HepG2 (cell line): ENCODE data around the gene HBS1L. TPM values are rescaled to one million over a fixed set of nuclear protein-coding genes. Genes with fewer than 3 reads are reported as not detected.

Experiments
- MED13 ChIP-seq: sonication (generic); formaldehyde crosslinking; IDR thresholded peaks from 2 replicates; pipeline ENCODE4 v1.5.0; 2020; ENCODE audit warnings: missing genetic modification reagents
- NFE2 ChIP-seq: sonication (generic); formaldehyde crosslinking; IDR thresholded peaks from 2 replicates; pipeline ENCODE4 v1.4.0; 2020; ENCODE audit warnings: missing genetic modification reagents
- NR2F2 ChIP-seq: IDR thresholded peaks from 2 replicates; pipeline ENCODE4 v1.6.1; 2012; ENCODE audit warnings: low read depth, inconsistent platforms, borderline replicate concordance
- PRPF4 ChIP-seq: fragments of 200-400 bp; formaldehyde crosslinking; IDR thresholded peaks from 2 replicates; pipeline ENCODE4 v1.6.1; 2016; ENCODE audit warnings: low read length, low read depth; ENCODE audit not compliant: poor library complexity, severe bottlenecking
- ZNF230 ChIP-seq: sonication (generic); formaldehyde crosslinking; IDR thresholded peaks from 2 replicates; pipeline ENCODE4 v1.4.0; 2020; ENCODE audit warnings: mild to moderate bottlenecking, missing genetic modification reagents
- ZNF3 ChIP-seq: IDR thresholded peaks from 2 replicates; pipeline ENCODE4 v1.7.0; 2017; ENCODE audit warnings: inconsistent platforms
- ZNF460 ChIP-seq: sonication (generic); formaldehyde crosslinking; IDR thresholded peaks from 2 replicates; pipeline ENCODE4 v1.5.1; 2020; ENCODE audit warnings: missing genetic modification reagents, mild to moderate bottlenecking, borderline replicate concordance
- ZNF510 ChIP-seq: sonication (generic); formaldehyde crosslinking; IDR thresholded peaks from 2 replicates; pipeline ENCODE4 v1.4.0; 2020; ENCODE audit warnings: low read depth, mild to moderate bottlenecking, missing genetic modification reagents
- ZNF75D ChIP-seq: sonication (generic); formaldehyde crosslinking; IDR thresholded peaks from 2 replicates; pipeline ENCODE4 v1.8.1; 2023; ENCODE audit warnings: missing genetic modification reagents, mild to moderate bottlenecking, borderline replicate concordance
- polyA plus RNA-seq, 8 experiments: library from polyadenylated mRNA; depleted of rRNA in 3 of 8; stranded (reverse) in 7 of 8; unstranded in 1 of 8; fragments of >200 nt; fragmentation: Illumina TruSeq in 4 of 8; extraction: Trizol in 4 of 8; gene quantifications; 2 replicates each; pipeline versions ENCODE4 v1.2.1 to v1.2.3, GENCODE V29; 2011 to 2016; ENCODE audit warnings: low read depth in 4 of 8, missing spikeins in 1 of 8, mixed read lengths in 1 of 8; ENCODE audit not compliant: insufficient read depth in 1 of 8
- total RNA-seq, 5 experiments: library from RNA; depleted of rRNA; stranded (reverse); fragments of >200 nt; fragmentation: Illumina TruSeq; extraction: Trizol; gene quantifications; 2 replicates each; pipeline ENCODE4 v1.2.3, GENCODE V29; 2016; ENCODE audit warnings: low read depth in 1 of 5
- TF ChIP-seq, protein P1 (sequence below): sonication (generic); formaldehyde crosslinking; IDR thresholded peaks from 2 replicates; pipeline ENCODE4 v1.5.1; 2020; ENCODE audit warnings: missing genetic modification reagents, mild to moderate bottlenecking, borderline replicate concordance
- TF ChIP-seq, protein P2 (sequence below): sonication (generic); formaldehyde crosslinking; IDR thresholded peaks from 2 replicates; pipeline ENCODE4 v1.4.0; 2020; ENCODE audit warnings: missing genetic modification reagents
- TF ChIP-seq, protein P3 (sequence below): sonication (generic); formaldehyde crosslinking; IDR thresholded peaks from 2 replicates; pipeline ENCODE4 v1.5.0; 2020; ENCODE audit warnings: mild to moderate bottlenecking, missing genetic modification reagents
- TF ChIP-seq, protein P4 (sequence below): sonication (generic); formaldehyde crosslinking; IDR thresholded peaks from 2 replicates; pipeline ENCODE4 v1.4.0; 2020; ENCODE audit warnings: mild to moderate bottlenecking, missing genetic modification reagents

The HBS1L gene
- total and polyA plus RNA-seq, 2 of the 13 experiments (the other 11 are each of a cell fraction or from before 2014, with no cell fraction given) = 44.1 to 138 TPM

DNA sequence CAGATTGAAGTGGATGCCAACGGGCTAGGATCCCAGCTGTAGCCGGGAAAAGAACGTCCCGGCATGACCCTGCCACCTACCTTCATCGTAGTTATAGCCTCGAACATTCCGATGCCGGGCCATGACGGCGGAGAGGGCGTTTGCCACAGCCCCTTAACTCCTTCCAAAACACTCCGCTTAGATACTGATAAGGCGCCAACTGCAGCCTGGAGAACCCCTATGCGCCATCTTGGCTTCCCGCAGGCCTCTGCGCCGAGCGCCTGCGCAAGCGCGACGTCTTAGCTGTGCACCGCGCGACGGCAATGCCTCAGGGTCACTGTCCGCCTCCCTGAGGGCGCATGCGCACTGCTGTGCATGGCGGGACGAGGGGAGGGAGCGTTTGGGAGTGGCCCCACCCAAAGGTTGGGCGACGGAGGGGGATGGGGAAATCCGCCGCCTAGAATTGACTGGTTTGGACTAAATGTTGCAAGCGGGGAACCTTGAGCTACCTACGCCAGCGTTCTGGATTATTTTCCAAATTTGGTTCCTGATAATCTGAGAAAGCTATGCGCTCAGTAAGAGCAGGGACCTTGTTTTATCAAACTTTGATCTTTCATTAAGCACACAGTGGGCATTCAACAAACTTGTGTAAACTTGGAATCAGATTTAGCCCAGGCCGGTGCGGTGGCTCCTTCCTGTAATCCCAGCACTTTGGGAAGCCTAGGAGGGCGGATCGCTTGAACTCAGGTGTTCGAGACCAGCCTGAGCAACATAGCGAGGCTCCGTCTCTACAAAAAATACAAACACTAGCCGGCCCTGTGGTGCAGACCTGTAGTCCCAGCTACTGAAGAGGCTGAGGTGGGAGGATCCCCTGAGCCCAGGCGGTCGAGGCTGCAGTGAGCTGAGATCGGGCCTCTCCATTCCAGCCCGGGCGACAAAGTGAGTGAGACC is at the start of gene HBS1L (continued):
- TF ChIP-seq, protein P1, sequence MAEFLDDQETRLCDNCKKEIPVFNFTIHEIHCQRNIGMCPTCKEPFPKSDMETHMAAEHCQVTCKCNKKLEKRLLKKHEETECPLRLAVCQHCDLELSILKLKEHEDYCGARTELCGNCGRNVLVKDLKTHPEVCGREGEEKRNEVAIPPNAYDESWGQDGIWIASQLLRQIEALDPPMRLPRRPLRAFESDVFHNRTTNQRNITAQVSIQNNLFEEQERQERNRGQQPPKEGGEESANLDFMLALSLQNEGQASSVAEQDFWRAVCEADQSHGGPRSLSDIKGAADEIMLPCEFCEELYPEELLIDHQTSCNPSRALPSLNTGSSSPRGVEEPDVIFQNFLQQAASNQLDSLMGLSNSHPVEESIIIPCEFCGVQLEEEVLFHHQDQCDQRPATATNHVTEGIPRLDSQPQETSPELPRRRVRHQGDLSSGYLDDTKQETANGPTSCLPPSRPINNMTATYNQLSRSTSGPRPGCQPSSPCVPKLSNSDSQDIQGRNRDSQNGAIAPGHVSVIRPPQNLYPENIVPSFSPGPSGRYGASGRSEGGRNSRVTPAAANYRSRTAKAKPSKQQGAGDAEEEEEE (CRISPR knock-in tag) = peak; percentile 37; the same call in 1 of the 2 replicates
- TF ChIP-seq NFE2 (CRISPR knock-in tag) (no peak), ZNF75D (CRISPR knock-in tag) (no peak), NR2F2 (no peak; the same call in 1 of the 2 replicates), ZNF3 (CRISPR knock-in tag) (peak; percentile 52; the same call in 1 of the 2 replicates), PRPF4 (peak; percentile 36), MED13 (peak; percentile 67; the same call in 1 of the 2 replicates), ZNF230 (CRISPR knock-in tag) (peak; percentile 98), ZNF510 (peak; percentile 94), ZNF460 (CRISPR knock-in tag) (no peak)
- TF ChIP-seq, protein P2, sequence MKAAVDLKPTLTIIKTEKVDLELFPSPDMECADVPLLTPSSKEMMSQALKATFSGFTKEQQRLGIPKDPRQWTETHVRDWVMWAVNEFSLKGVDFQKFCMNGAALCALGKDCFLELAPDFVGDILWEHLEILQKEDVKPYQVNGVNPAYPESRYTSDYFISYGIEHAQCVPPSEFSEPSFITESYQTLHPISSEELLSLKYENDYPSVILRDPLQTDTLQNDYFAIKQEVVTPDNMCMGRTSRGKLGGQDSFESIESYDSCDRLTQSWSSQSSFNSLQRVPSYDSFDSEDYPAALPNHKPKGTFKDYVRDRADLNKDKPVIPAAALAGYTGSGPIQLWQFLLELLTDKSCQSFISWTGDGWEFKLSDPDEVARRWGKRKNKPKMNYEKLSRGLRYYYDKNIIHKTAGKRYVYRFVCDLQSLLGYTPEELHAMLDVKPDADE = peak; percentile 63; the same call in 1 of the 2 replicates
- TF ChIP-seq, protein P3, sequence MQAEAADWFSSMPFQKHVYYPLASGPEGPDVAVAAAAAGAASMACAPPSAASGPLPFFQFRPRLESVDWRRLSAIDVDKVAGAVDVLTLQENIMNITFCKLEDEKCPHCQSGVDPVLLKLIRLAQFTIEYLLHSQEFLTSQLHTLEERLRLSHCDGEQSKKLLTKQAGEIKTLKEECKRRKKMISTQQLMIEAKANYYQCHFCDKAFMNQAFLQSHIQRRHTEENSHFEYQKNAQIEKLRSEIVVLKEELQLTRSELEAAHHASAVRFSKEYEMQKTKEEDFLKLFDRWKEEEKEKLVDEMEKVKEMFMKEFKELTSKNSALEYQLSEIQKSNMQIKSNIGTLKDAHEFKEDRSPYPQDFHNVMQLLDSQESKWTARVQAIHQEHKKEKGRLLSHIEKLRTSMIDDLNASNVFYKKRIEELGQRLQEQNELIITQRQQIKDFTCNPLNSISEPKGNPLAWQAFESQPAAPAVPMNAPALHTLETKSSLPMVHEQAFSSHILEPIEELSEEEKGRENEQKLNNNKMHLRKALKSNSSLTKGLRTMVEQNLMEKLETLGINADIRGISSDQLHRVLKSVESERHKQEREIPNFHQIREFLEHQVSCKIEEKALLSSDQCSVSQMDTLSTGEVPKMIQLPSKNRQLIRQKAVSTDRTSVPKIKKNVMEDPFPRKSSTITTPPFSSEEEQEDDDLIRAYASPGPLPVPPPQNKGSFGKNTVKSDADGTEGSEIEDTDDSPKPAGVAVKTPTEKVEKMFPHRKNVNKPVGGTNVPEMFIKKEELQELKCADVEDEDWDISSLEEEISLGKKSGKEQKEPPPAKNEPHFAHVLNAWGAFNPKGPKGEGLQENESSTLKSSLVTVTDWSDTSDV (CRISPR knock-in tag) = no peak
- TF ChIP-seq, protein P4, sequence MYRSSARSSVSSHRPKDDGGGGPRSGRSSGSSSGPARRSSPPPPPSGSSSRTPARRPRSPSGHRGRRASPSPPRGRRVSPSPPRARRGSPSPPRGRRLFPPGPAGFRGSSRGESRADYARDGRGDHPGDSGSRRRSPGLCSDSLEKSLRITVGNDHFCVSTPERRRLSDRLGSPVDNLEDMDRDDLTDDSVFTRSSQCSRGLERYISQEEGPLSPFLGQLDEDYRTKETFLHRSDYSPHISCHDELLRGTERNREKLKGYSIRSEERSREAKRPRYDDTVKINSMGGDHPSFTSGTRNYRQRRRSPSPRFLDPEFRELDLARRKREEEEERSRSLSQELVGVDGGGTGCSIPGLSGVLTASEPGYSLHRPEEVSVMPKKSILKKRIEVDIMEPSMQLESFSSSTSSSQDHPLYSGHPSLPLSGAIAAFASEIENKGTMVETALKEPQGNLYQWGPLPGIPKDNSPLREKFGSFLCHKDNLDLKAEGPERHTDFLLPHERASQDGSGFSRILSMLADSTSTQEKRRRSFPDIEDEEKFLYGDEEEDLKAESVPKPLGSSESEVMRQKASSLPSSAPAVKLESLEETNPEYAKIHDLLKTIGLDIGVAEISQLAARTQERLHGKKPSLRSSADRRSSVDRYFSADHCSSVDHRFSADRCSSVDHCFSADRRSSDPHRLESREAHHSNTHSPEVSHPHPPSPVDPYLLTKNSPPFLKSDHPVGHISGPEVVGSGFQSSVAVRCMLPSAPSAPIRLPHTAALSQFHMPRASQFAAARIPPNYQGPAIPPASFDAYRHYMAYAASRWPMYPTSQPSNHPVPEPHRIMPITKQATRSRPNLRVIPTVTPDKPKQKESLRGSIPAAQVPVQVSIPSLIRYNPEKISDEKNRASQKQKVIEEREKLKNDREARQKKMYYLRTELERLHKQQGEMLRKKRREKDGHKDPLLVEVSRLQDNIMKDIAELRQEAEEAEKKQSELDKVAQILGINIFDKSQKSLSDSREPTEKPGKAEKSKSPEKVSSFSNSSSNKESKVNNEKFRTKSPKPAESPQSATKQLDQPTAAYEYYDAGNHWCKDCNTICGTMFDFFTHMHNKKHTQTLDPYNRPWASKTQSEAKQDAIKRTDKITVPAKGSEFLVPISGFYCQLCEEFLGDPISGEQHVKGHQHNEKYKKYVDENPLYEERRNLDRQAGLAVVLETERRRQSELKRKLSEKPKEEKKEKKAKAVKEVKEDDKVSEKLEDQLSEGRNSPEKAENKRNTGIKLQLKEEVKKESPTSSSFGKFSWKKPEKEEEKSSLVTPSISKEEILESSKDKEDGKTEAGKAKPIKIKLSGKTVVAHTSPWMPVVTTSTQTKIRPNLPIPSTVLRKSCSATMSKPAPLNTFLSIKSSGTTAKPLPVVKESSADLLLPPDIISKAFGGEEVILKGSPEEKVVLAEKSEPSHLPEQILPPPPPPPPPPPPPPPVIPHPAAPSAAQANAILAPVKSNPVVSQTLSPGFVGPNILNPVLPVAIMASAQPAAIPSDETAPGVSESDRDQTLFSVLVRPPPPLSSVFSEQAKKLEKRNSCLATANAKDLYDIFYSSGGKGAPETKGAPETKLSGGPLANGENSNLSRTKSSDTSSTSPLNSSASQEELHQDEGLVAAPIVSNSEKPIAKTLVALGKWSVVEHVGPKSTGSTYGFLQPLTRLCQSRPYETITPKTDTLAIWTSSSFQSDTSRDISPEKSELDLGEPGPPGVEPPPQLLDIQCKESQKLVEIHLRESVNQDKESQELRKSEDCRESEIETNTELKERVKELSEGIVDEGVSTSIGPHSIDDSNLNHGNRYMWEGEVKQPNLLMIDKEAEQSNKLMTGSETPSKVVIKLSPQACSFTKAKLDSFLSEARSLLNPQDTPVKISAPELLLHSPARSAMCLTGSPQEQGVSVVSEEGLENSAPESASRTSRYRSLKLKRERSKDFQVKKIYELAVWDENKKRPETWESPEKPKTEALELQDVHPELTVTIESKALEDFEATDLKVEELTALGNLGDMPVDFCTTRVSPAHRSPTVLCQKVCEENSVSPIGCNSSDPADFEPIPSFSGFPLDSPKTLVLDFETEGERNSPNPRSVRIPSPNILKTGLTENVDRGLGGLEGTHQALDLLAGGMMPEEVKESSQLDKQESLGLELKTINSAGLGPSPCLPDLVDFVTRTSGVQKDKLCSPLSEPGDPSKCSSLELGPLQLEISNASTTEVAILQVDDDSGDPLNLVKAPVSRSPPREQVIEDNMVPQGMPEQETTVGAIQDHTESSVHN (CRISPR knock-in tag) = no peak
